IMR-90 (cell line): Measurements from ENCODE around the gene ANGEL1.
A peak's percentile ranks its signal among the peaks of the same experiment; 100 is the strongest.

ENCODE experiments used
- CEBPB ChIP-seq: IDR thresholded peaks from 2 replicates; pipeline ENCODE4 v1.6.1; 2012; ENCODE audit warnings: low read depth, low read length, improper control_type of control experiment
- CHD1 ChIP-seq: IDR thresholded peaks from 2 replicates; pipeline ENCODE4 v1.6.1; 2012; ENCODE audit warnings: low read depth, low read length, improper control_type of control experiment
- CTCF ChIP-seq: conservative IDR thresholded peaks from 2 replicates; pipeline ENCODE4 v1.5.1; 2012; ENCODE audit warnings: mild to moderate bottlenecking, low read depth, low read length, improper control_type of control experiment
- ELK1 ChIP-seq: fragments of 150-350 bp; IDR thresholded peaks from 2 replicates; pipeline ENCODE4 v1.6.1; 2016; ENCODE audit warnings: low read depth, mild to moderate bottlenecking, low read length, moderate library complexity, borderline replicate concordance
- MAFK ChIP-seq: IDR thresholded peaks from 2 replicates; pipeline ENCODE4 v1.6.1; 2012; ENCODE audit warnings: low read depth, low read length, improper control_type of control experiment
- MAZ ChIP-seq: IDR thresholded peaks from 2 replicates; pipeline ENCODE4 v1.6.1; 2012; ENCODE audit warnings: low read depth, mild to moderate bottlenecking, low read length, improper control_type of control experiment, moderate library complexity, borderline replicate concordance
- POLR2A ChIP-seq: IDR thresholded peaks from 2 replicates; pipeline ENCODE4 v1.6.1; 2012; ENCODE audit warnings: mild to moderate bottlenecking, low read depth, low read length
- RAD21 ChIP-seq: IDR thresholded peaks from 2 replicates; pipeline ENCODE4 v1.6.1; 2012; ENCODE audit warnings: low read length, improper control_type of control experiment
- SMC3 ChIP-seq: fragments of 150-350 bp; IDR thresholded peaks from 2 replicates; pipeline ENCODE4 v1.6.1; 2016; ENCODE audit warnings: low read depth, mild to moderate bottlenecking, antibody characterized with exemption, low read length, moderate library complexity
- USF2 ChIP-seq: fragments of 150-350 bp; IDR thresholded peaks from 2 replicates; pipeline ENCODE4 v1.6.1; 2017; ENCODE audit warnings: mild to moderate bottlenecking, antibody characterized with exemption, low read length, low read depth

GRCh38 chr14:76761136-76761959 lies 51.3 kb downstream of the ANGEL1 start, which contains the start of gene VASH1:
- TF ChIP-seq CTCF = 0 out of 2 replicates have a peak, but pooled peaks have one; percentile 6
- no peak for TF ChIP-seq POLR2A
- TF ChIP-seq USF2 = no peak
- TF ChIP-seq RAD21 = no peak
- TF ChIP-seq SMC3 = no peak; the same call in 1 of the 2 replicates
- TF ChIP-seq MAZ = peak; percentile 11; the same call in 1 of the 2 replicates
- TF ChIP-seq CHD1 = no peak
- no peak for TF ChIP-seq CEBPB
- TF ChIP-seq ELK1 = no peak
- TF ChIP-seq MAFK = no peak
